Lower lobe of right lung (tissue), 2 donors: ENCODE results near the gene AP2A2. TPM values are rescaled to one million over a fixed set of nuclear protein-coding genes. Genes with fewer than 3 reads are reported as not detected.

Experiments used
- ATAC-seq, 2 donors: fragments of 200-7000 bp; cut with Tn5 transposase; one replicate each; pipeline ENCODE4 v1.9.1; 2020 to 2022; ENCODE audit warnings: mild to moderate bottlenecking in 2 of 2, moderate library complexity in 2 of 2
- DNase-seq: peaks from one replicate; pipeline ENCODE4 v3.0.0-alpha.2; 2020
- H3K27ac ChIP-seq: fragments of 200-600 bp; one replicate; pipeline ENCODE4 v1.8.0; 2022
- H3K27me3 ChIP-seq: fragments of 200-600 bp; one replicate; pipeline ENCODE4 v1.8.0; 2022; ENCODE audit warnings: low read depth
- H3K36me3 ChIP-seq: fragments of 200-600 bp; one replicate; pipeline ENCODE4 v1.8.0; 2022; ENCODE audit warnings: mild to moderate bottlenecking
- H3K4me1 ChIP-seq: fragments of 200-600 bp; one replicate; pipeline ENCODE4 v1.8.0; 2022
- H3K4me3 ChIP-seq: fragments of 200-600 bp; one replicate; pipeline ENCODE4 v1.8.0; 2022; ENCODE audit warnings: mild to moderate bottlenecking
- H3K9me3 ChIP-seq: fragments of 200-600 bp; one replicate; pipeline ENCODE4 v1.8.0; 2022
- CTCF ChIP-seq: fragments of 200-600 bp; IDR thresholded peaks from one replicate; pipeline ENCODE4 v1.8.0; 2022; ENCODE audit warnings: antibody characterized with exemption, mild to moderate bottlenecking
- intact Hi-C: fragments of 100-400 bp; cut with DNase I; formaldehyde crosslinking; loops from one replicate; pipeline ENCODE4 v1.11.0; 2022
- total RNA-seq: library from RNA; stranded (reverse); fragmentation: NEBNext Ultra II Directional; extraction: Animal tissue kit (Norgen Biotek cat#: 25700); gene quantifications from one replicate; pipeline ENCODE4 v1.2.1, GENCODE V29; 2021
- donor health status: DM: no; HTN: yes; CAD: no; lungs with severe emphysema.

Gene AP2A2
- total RNA-seq, 1 donor from 2014 or later = 130 TPM

GRCh38 chr11:1029654-1030053 is 104.0 kb downstream of the AP2A2 start:
- Histone ChIP-seq H3K36me3 (no peaks in the 10 kb centered on the region), H3K9me3 (no peaks in the 10 kb centered on the region), H3K4me3 (no peak overlapping the region), H3K27ac (no peak overlapping the region), H3K4me1 (no peaks in the 10 kb centered on the region), H3K27me3 (no peaks in the 10 kb centered on the region)
- intact Hi-C loops = no loop called here
- ATAC-seq (no peak), DNase-seq (no peak)
- no peak for TF ChIP-seq CTCF

GRCh38 chr11:1030086-1030485 is 104.4 kb downstream of the AP2A2 start:
- H3K36me3 ChIP-seq = no peaks in the 10 kb centered on the region
- no peak overlapping the region for H3K27ac ChIP-seq
- H3K4me1 ChIP-seq = no peaks in the 10 kb centered on the region
- H3K4me3 ChIP-seq = no peak overlapping the region
- no peaks in the 10 kb centered on the region for H3K9me3 ChIP-seq
- DNase-seq (no peak), ATAC-seq (no peak)
- intact Hi-C loops = no loop called here
- TF ChIP-seq CTCF = no peak
- no peaks in the 10 kb centered on the region for H3K27me3 ChIP-seq

GRCh38 chr11:1030556-1030955 is 104.9 kb downstream of the AP2A2 start:
- no peaks in the 10 kb centered on the region for H3K36me3 ChIP-seq
- ATAC-seq (no peak), DNase-seq (no peak)
- intact Hi-C loops = no loop called here
- no peak overlapping the region for H3K27ac ChIP-seq
- no peak for TF ChIP-seq CTCF
- no peaks in the 10 kb centered on the region for H3K27me3 ChIP-seq
- H3K4me3 ChIP-seq = no peak overlapping the region
- H3K9me3 ChIP-seq = no peaks in the 10 kb centered on the region
- no peaks in the 10 kb centered on the region for H3K4me1 ChIP-seq

- Histone ChIP-seq H3K27me3 (peaks cover 6% of the 10 kb centered on the region), H3K9me3 (no peaks in the 10 kb centered on the region), H3K4me3 (no peak overlapping the region), H3K36me3 (no peaks in the 10 kb centered on the region), H3K27ac (no peak overlapping the region), H3K4me1 (no peaks in the 10 kb centered on the region)
- TF ChIP-seq CTCF = no peak
- no peak for DNase-seq
- intact Hi-C loops = no loop called here
- no peak for ATAC-seq
Measured at GRCh38 chr11:1031121-1031899, 105.6 kb downstream of the AP2A2 start.

- no peak overlapping the region for H3K27ac ChIP-seq
- H3K9me3 ChIP-seq = no peaks in the 10 kb centered on the region
- H3K36me3 ChIP-seq = no peaks in the 10 kb centered on the region
- DNase-seq (no peak), ATAC-seq (no peak)
- no peaks in the 10 kb centered on the region for H3K4me1 ChIP-seq
- intact Hi-C loops = no loop called here
- no peak for TF ChIP-seq CTCF
- no peak overlapping the region for H3K4me3 ChIP-seq
- peaks cover 15% of the 10 kb centered on the region for H3K27me3 ChIP-seq
Measured at GRCh38 chr11:1032310-1032891, 106.7 kb downstream of the AP2A2 start.
